GM12872 (cell line): ENCODE results near the gene CCT5.

Experiments
- TF ChIP-seq, protein P1 (sequence below): IDR thresholded peaks from 3 replicates; pipeline ENCODE4 v1.5.1; 2011; ENCODE audit warnings: low read depth, mild to moderate bottlenecking, low read length, moderate library complexity; ENCODE audit not compliant: insufficient read depth

Gene CCT5

DNA sequence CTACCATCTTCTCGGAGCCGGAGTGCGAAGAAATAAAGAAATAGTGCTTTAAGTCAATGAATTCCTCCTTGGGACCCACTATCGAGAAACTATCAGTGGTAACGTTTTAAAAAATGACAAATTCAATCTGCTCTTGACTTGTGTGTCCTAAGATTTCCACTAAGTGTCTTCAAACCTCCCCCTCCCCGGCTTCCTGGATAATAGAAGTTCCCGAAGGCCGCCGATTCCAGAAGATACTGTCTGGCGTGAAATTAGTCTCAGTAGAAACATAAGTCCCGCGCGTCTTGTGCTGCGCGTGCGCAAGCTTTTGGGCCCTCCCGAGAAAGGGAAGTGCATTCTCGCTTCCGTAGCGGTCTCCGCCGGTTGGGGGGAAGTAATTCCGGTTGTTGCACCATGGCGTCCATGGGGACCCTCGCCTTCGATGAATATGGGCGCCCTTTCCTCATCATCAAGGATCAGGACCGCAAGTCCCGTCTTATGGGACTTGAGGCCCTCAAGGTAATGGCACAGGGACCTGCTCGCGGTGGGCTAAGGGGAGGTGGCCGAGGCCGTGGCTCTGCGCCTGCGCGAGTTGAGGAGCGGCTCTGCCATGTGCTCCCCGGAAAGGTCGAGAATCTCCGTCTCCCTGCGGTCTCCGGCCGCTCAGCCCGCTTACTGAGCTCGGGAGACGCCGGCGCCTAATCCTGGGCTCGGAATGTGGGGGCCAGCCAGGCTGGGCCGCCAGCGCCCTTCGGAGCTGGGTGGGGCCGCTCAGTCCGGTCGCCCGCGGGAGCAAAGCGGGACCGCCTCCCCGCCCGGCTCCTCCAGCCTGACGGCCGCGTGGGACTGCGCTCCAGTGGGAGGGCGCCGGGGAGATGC is at the start of gene CCT5:
TSS of gene CCT5 (plus strand) at position 333 of the 858 bp plus-strand sequence. CDS start at position 394, 61 bp downstream.
- TF ChIP-seq, protein P1, sequence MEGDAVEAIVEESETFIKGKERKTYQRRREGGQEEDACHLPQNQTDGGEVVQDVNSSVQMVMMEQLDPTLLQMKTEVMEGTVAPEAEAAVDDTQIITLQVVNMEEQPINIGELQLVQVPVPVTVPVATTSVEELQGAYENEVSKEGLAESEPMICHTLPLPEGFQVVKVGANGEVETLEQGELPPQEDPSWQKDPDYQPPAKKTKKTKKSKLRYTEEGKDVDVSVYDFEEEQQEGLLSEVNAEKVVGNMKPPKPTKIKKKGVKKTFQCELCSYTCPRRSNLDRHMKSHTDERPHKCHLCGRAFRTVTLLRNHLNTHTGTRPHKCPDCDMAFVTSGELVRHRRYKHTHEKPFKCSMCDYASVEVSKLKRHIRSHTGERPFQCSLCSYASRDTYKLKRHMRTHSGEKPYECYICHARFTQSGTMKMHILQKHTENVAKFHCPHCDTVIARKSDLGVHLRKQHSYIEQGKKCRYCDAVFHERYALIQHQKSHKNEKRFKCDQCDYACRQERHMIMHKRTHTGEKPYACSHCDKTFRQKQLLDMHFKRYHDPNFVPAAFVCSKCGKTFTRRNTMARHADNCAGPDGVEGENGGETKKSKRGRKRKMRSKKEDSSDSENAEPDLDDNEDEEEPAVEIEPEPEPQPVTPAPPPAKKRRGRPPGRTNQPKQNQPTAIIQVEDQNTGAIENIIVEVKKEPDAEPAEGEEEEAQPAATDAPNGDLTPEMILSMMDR: no peak

DNA sequence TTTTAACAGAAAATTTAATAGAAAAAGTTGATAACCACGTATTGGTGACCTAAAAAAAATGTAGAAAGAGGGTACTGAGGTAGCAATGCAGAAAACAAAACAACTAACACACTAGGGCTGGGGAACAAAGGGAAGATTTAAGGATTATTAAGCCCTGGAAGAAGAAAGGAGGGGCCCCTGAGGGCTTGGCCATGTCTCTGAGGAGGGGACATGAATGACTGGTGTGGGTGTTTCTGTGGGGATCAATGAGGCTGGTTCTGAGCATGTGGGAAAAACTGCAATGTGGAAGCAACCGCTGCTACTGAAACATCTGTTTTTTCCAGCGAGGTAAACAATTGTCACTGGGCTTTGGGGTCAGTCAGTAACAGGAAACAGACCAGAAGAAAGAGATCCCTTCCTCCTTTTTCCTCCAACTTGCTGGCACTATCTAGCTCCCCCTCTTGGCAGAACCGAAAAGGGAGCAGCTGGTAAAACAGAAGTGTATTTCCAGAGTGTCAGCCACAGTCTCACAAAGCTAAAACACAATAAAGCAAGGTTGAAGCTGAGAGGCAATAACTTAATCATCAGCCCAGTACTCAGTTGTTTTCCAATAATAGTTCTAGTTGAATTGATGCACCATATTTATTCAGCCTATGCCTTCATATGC is 48.7 kb upstream of the CCT5 start:
- TF ChIP-seq, protein P1: peak; percentile 53

DNA sequence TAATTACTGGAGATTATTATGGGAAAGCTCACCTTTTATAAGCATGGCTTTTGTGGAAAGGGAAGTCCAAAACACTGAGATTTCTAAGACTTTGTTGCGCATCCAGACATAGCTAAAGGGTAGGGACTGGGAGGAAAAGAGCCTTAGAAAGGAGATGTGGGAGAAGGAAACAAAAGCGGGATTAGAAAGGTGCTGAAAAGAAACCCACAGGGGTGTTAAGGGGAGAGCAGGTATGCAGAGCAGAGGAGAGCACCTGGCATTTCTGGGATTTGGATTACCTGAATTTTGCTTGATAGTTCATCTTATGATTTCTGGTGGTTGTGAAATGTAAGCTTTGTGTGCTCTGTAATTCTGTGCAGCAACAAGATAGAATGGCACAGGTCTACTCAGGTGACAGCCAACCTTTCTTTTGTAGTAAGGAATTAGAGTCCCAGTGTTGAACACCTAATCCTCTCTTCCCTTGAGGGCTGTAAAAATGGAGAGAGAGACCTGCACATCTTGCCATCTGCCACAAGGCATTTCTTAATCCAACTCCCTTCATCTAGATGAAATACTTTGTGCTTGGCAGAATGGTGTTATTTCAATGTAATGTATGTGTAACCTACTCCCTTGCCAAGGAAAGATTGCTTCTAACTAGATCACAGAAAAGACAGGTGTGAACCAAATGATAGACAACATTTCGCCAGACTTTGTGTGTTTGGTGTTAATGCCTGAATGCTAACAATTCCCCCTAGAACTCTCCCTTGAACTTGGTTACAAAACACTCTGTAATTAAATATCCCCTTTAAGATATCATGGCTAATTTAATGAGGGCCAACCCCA is 47.8 kb upstream of the CCT5 start:
- TF ChIP-seq, protein P1: no peak

DNA sequence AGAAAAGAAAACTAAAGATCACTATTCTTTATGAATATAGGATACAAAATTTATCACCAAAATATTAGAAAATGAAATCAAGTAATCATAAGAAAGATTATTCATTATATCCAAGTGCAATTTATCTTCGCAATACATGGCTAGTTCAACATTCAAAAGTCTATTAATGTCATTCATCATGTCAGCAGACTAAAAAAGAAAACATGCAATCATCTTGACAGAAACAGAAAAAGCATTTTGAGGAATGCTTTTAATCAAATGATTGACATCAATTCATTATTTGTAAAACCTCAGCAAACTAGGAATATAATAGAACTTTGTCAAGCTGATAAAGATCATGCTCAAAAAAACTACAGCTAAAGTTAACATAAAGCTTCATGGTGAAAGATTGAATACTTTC is 41.1 kb upstream of the CCT5 start:
- TF ChIP-seq, protein P1: no peak

DNA sequence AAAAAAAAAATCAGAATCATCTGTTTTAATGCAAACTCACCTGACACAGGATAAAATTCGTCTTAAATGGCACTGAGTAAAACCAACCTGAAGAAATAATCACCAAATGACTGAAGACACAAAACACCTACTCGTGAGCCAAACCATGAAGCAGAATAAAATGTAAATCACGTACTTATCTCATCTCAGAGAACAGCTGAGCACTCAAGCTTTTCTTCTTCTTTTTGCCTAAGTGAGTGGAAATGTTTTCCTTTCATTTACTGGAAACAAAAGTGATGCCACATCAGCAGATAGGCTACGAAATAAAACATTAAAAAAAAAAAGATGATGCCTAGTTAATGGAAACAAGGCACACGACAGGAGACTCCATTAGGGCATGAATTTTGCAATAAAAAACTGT is 36.8 kb upstream of the CCT5 start:
- TF ChIP-seq, protein P1: no peak

DNA sequence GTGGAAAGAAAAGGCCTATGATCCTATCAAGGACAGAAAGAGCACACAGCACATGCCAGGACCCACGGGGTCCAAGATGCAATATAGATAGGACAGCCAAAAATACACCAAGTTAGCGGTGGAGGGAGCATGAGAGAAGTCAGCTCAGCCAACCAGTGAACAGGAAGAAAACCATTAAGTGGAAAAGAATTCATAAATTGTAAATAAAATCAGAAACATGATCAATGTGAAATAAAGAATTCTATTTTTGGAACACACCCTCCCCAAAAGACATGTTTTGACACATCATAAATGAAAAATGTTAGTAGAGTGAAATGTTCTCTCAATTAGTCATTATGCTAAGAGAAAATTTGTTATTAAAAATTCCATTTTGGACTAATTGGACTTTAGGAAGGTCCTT is 36.0 kb upstream of the CCT5 start:
- TF ChIP-seq, protein P1: no peak

DNA sequence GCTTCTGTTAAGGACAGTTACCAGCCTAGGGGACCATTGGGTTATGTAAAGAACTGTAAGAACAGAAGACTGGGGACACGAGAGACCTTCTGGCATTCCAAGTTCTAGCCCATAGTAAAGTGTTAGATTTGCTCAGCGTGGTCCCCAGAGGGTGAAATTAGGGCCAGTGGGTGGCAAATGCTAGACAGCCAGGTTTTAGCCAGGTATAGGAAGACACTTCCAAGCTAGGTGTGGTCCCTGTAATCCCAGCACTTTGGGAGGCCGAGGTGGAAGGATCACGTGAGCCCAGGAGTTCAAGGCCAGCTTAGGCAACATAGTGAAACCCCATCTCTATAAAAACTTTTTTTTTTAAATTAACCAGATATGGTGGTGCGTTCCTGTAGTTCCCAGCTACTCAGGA is 34.7 kb upstream of the CCT5 start:
- TF ChIP-seq, protein P1: no peak
